HepG2 (cell line): ENCODE measurements around the gene RFFL. TPM values are rescaled to one million over a fixed set of nuclear protein-coding genes. Genes with fewer than 3 reads are reported as not detected.

Experiments
- ATAC-seq: fragments of 200-7000 bp; cut with Tn5 transposase; 3 replicates; pipeline ENCODE4 v1.9.1; 2020; ENCODE audit warnings: mild to moderate bottlenecking, moderate library complexity
- BruUV-seq: library from RNA; stranded (reverse); fragments of 400-500 nt; replicated peaks from 2 replicates; lab custom pipeline; 2021; lab: Mats Ljungman, UMichigan
- CTCF ChIA-PET: fragments of 300-600 bp; formaldehyde crosslinking; extraction: SDS; loops from one replicate; lab custom pipeline; 2021; ENCODE audit warnings: low total read pairs, inconsistent platforms, low intra/inter-chr PET ratio; lab: Yijun Ruan, JAX
- POLR2A ChIA-PET: fragments of 350-600 bp; sonication (Branson Sonifier 250); formaldehyde crosslinking; loops from one replicate; lab custom pipeline; 2020; ENCODE audit warnings: antibody characterized with exemption, inconsistent platforms; lab: Yijun Ruan, JAX
- DNase-seq: peaks from one replicate; pipeline ENCODE4 v3.0.0-alpha.2; 2015; ENCODE audit warnings: low spot score
- FAIRE-seq: peaks from 3 replicates; lab custom pipeline; 2011; peaks lifted over from hg19 to GRCh38; lab: Jason Lieb, UNC
- H2AFZ ChIP-seq: one replicate; pipeline ENCODE4 v1.6.1; 2011; ENCODE audit warnings: low read length, inconsistent platforms
- H3K27ac ChIP-seq: fragments of 300-600 bp; 3 replicates; pipeline ENCODE4 v1.8.0; 2011; ENCODE audit warnings: mixed run types, mild to moderate bottlenecking, mixed read lengths, low read length, inconsistent platforms; ENCODE audit not compliant: insufficient read depth; ENCODE audit errors: extremely low read length
- H3K27me3 ChIP-seq, 2 experiments: fragments of 200-600 bp in 1 of 2; 2 replicates in 1 of 2; 3 replicates in 1 of 2; pipeline versions ENCODE4 v1.6.0 to v1.8.0; 2011; ENCODE audit warnings: low read length in 2 of 2, mild to moderate bottlenecking in 2 of 2, moderate library complexity in 2 of 2, inconsistent platforms in 1 of 2; ENCODE audit not compliant: insufficient read depth in 2 of 2, control insufficient read depth in 1 of 2
- H3K36me3 ChIP-seq, 2 experiments: fragments of 200-600 bp in 1 of 2; replicated peaks in 1 of 2; 2 replicates in 1 of 2; 3 replicates in 1 of 2; pipeline versions ENCODE4 v1.5.1 to v1.8.0; 2011; ENCODE audit warnings: low read length in 2 of 2, inconsistent platforms in 1 of 2; ENCODE audit not compliant: insufficient read depth in 2 of 2, control insufficient read depth in 1 of 2
- H3K4me1 ChIP-seq: 2 replicates; pipeline ENCODE4 v1.5.1; 2012; ENCODE audit warnings: low read length, inconsistent platforms; ENCODE audit not compliant: insufficient read depth
- H3K4me2 ChIP-seq: 2 replicates; pipeline ENCODE4 v1.6.0; 2011; ENCODE audit warnings: low read depth, low read length, inconsistent platforms
- H3K4me3 ChIP-seq, 3 experiments: fragments of 200-600 bp in 1 of 3; sonication (generic), shearing (Covaris generic) in 1 of 3; replicated peaks in 1 of 3; 2 replicates each; pipeline ENCODE4 v1.5.1; 2011 to 2016; ENCODE audit warnings: low read length in 3 of 3, inconsistent platforms in 2 of 3, low read depth in 2 of 3, mild to moderate bottlenecking in 2 of 3, control low read depth in 1 of 3, mixed read lengths in 1 of 3; ENCODE audit not compliant: insufficient read depth in 1 of 3
- H3K79me2 ChIP-seq: one replicate; pipeline ENCODE4 v1.6.1; 2011; ENCODE audit warnings: low read length, inconsistent platforms; ENCODE audit not compliant: insufficient read depth
- H3K9ac ChIP-seq: 2 replicates; pipeline ENCODE4 v1.6.0; 2011; ENCODE audit warnings: mild to moderate bottlenecking, low read depth, low read length, inconsistent platforms; ENCODE audit not compliant: insufficient read depth
- H3K9me3 ChIP-seq: 2 replicates; pipeline ENCODE4 v1.5.1; 2012; ENCODE audit warnings: mild to moderate bottlenecking, low read length
- H4K20me1 ChIP-seq: 2 replicates; pipeline ENCODE4 v1.6.0; 2011; ENCODE audit warnings: inconsistent platforms, mild to moderate bottlenecking, low read length, moderate library complexity; ENCODE audit not compliant: insufficient read depth
- ETV5 ChIP-seq: IDR thresholded peaks from 2 replicates; pipeline ENCODE4 v1.6.1; 2018; ENCODE audit warnings: missing biosample characterization, missing genetic modification reagents, inconsistent platforms, borderline replicate concordance
- IRF9 ChIP-seq: sonication (generic); formaldehyde crosslinking; IDR thresholded peaks from 2 replicates; pipeline ENCODE4 v1.8.0; 2022; ENCODE audit warnings: missing genetic modification reagents, mild to moderate bottlenecking, borderline replicate concordance
- KLF6 ChIP-seq: IDR thresholded peaks from 2 replicates; pipeline ENCODE4 v1.8.0; 2016; ENCODE audit warnings: missing biosample characterization, missing genetic modification reagents
- KMT2B ChIP-seq: IDR thresholded peaks from 2 replicates; pipeline ENCODE4 v1.6.1; 2016; ENCODE audit warnings: missing genetic modification reagents, missing compliant biosample characterization
- MAFK ChIP-seq, 2 experiments: IDR thresholded peaks in 1 of 2; conservative IDR thresholded peaks in 1 of 2; 2 replicates each; pipeline ENCODE4 v1.6.1; 2011; ENCODE audit warnings: improper control_type of control experiment in 2 of 2, low read length in 2 of 2
- NFKBIZ ChIP-seq: IDR thresholded peaks from 2 replicates; pipeline ENCODE4 v1.6.1; 2018; ENCODE audit warnings: missing genetic modification reagents, missing compliant biosample characterization
- PRMT3 ChIP-seq: sonication (generic); formaldehyde crosslinking; IDR thresholded peaks from 2 replicates; pipeline ENCODE4 v1.8.1; 2022; ENCODE audit warnings: low read depth, mild to moderate bottlenecking, moderate library complexity, missing genetic modification reagents, borderline replicate concordance
- SNAI1 ChIP-seq: sonication (generic); formaldehyde crosslinking; IDR thresholded peaks from 2 replicates; pipeline ENCODE4 v1.5.0; 2020; ENCODE audit warnings: mild to moderate bottlenecking, missing genetic modification reagents, borderline replicate concordance
- ZKSCAN8 ChIP-seq: IDR thresholded peaks from 2 replicates; pipeline ENCODE4 v1.6.1; 2016; ENCODE audit warnings: borderline replicate concordance, missing genetic modification reagents, missing compliant biosample characterization
- ZNF160 ChIP-seq: sonication (generic); formaldehyde crosslinking; IDR thresholded peaks from 2 replicates; pipeline ENCODE4 v1.8.0; 2022; ENCODE audit warnings: mild to moderate bottlenecking, inconsistent platforms, missing genetic modification reagents
- ZNF674 ChIP-seq: sonication (generic); formaldehyde crosslinking; IDR thresholded peaks from 2 replicates; pipeline ENCODE4 v1.5.0; 2020; ENCODE audit warnings: low read depth, mild to moderate bottlenecking, missing genetic modification reagents
- ZSCAN20 ChIP-seq: sonication (generic); formaldehyde crosslinking; IDR thresholded peaks from 2 replicates; pipeline ENCODE4 v1.4.0; 2020; ENCODE audit warnings: missing genetic modification reagents, mild to moderate bottlenecking, borderline replicate concordance
- WGBS: methylation state at CpG from one replicate; pipeline ENCODE4 v1.1.6; 2017; ENCODE audit warnings: low lambda C conversion rate; 5-methylcytosine and 5-hydroxymethylcytosine counted together
- in situ Hi-C: cut with HindIII; loops from 2 replicates; pipeline ENCODE4 v1.10.0; 2017; ENCODE audit warnings: low pct_unique_long_range_greater_than_20kb; ENCODE audit not compliant: extremely low pct_ligation_motif_present
- intact Hi-C: fragments of 100-400 bp; cut with micrococcal nuclease; formaldehyde crosslinking; loops from one replicate; pipeline ENCODE4 v1.10.0; 2022; ENCODE audit not compliant: unreplicated experiment
- polyA plus RNA-seq, 8 experiments: library from polyadenylated mRNA; depleted of rRNA in 3 of 8; stranded (reverse) in 7 of 8; unstranded in 1 of 8; fragments of >200 nt; fragmentation: Illumina TruSeq in 4 of 8; extraction: Trizol in 4 of 8; gene quantifications; 2 replicates each; pipeline versions ENCODE4 v1.2.1 to v1.2.3, GENCODE V29; 2011 to 2016; ENCODE audit warnings: low read depth in 4 of 8, missing spikeins in 1 of 8, mixed read lengths in 1 of 8; ENCODE audit not compliant: insufficient read depth in 1 of 8
- total RNA-seq, 5 experiments: library from RNA; depleted of rRNA; stranded (reverse); fragments of >200 nt; fragmentation: Illumina TruSeq; extraction: Trizol; gene quantifications; 2 replicates each; pipeline ENCODE4 v1.2.3, GENCODE V29; 2016; ENCODE audit warnings: low read depth in 1 of 5
- TF ChIP-seq, protein P1 (sequence below): IDR thresholded peaks from 2 replicates; pipeline ENCODE4 v1.4.0; 2020; ENCODE audit warnings: mild to moderate bottlenecking, missing genetic modification reagents
- TF ChIP-seq, protein P2 (sequence below): IDR thresholded peaks from 2 replicates; pipeline ENCODE4 v1.6.1; 2012; ENCODE audit warnings: low read length, improper control_type of control experiment

RFFL gene
- total and polyA plus RNA-seq, 2 of the 13 experiments (the other 11 are each of a cell fraction or from before 2014, with no cell fraction given), result 24.3 to 48.6 TPM

GRCh38 chr17:34993031-34993430, 70.5 kb downstream of the RFFL start (continued):
- TF ChIP-seq IRF9 (CRISPR knock-in tag) (no peak), ZSCAN20 (CRISPR knock-in tag) (no peak), SNAI1 (no peak), KLF6 (CRISPR knock-in tag) (no peak), ZKSCAN8 (CRISPR knock-in tag) (no peak), MAFK (conservative IDR thresholded peaks at IDR 0.05 in 1 of 2, IDR thresholded peaks at IDR 0.05 in 1 of 2; ENCODE audit: low read length in 2 of 2) (no peak)
- TF ChIP-seq, protein P1, sequence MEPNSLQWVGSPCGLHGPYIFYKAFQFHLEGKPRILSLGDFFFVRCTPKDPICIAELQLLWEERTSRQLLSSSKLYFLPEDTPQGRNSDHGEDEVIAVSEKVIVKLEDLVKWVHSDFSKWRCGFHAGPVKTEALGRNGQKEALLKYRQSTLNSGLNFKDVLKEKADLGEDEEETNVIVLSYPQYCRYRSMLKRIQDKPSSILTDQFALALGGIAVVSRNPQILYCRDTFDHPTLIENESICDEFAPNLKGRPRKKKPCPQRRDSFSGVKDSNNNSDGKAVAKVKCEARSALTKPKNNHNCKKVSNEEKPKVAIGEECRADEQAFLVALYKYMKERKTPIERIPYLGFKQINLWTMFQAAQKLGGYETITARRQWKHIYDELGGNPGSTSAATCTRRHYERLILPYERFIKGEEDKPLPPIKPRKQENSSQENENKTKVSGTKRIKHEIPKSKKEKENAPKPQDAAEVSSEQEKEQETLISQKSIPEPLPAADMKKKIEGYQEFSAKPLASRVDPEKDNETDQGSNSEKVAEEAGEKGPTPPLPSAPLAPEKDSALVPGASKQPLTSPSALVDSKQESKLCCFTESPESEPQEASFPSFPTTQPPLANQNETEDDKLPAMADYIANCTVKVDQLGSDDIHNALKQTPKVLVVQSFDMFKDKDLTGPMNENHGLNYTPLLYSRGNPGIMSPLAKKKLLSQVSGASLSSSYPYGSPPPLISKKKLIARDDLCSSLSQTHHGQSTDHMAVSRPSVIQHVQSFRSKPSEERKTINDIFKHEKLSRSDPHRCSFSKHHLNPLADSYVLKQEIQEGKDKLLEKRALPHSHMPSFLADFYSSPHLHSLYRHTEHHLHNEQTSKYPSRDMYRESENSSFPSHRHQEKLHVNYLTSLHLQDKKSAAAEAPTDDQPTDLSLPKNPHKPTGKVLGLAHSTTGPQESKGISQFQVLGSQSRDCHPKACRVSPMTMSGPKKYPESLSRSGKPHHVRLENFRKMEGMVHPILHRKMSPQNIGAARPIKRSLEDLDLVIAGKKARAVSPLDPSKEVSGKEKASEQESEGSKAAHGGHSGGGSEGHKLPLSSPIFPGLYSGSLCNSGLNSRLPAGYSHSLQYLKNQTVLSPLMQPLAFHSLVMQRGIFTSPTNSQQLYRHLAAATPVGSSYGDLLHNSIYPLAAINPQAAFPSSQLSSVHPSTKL (CRISPR knock-in tag), result no peak
- TF ChIP-seq, all 625 proteins: peak for 0

DNA sequence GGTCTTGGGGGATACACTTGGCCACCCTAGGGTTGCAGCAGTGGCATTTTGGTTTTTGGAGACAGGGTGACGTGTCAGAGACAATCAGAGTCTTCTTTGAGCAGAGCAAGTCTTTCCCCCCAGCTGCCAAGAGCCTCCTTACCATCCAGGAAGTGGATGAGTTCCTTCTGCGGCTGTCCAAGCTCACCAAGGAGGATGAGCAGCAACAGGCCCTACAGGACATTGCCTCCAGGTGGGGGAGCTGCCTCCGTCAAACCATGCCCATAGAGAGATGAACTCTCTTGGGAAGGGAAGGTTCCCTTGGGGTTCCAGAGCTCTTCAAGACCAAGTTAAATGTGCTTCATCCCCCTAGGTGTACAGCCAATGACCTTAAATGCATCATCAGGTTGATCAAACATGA, 71.9 kb downstream of the RFFL start:
- Histone ChIP-seq H3K27me3 (no peaks in the 10 kb centered on the region), H3K4me1 (no peaks in the 10 kb centered on the region), H3K9ac (no peak overlapping the region), H3K27ac (no peak overlapping the region), H3K79me2 (peaks cover 2% of the 10 kb centered on the region), H3K4me3 (no peak overlapping the region), H3K4me2 (no peak overlapping the region), H3K36me3 (peaks cover 20 to 90% of the 10 kb centered on the region in 2 experiments), H4K20me1 (no peaks in the 10 kb centered on the region), H3K9me3 (no peaks in the 10 kb centered on the region), H2AFZ (no peak overlapping the region)
- in situ Hi-C loops (no loop called here), intact Hi-C loops (no loop called here)
- 100% methylated on average over 2 of the region's 3 CpGs for WGBS
- POLR2A ChIA-PET, result no interaction called here
- FAIRE-seq (no peak), DNase-seq (no peak), ATAC-seq (no peak)
- BruUV-seq, result no TSS peak
- CTCF ChIA-PET, result no interaction called here
- TF ChIP-seq KMT2B, result no peak
- no peak for TF ChIP-seq PRMT3
- TF ChIP-seq ETV5, result no peak
- no peak for TF ChIP-seq ZNF674 (CRISPR knock-in tag)
- TF ChIP-seq NFKBIZ (CRISPR knock-in tag), result no peak
- no peak for TF ChIP-seq ZNF160
- TF ChIP-seq, protein P2, sequence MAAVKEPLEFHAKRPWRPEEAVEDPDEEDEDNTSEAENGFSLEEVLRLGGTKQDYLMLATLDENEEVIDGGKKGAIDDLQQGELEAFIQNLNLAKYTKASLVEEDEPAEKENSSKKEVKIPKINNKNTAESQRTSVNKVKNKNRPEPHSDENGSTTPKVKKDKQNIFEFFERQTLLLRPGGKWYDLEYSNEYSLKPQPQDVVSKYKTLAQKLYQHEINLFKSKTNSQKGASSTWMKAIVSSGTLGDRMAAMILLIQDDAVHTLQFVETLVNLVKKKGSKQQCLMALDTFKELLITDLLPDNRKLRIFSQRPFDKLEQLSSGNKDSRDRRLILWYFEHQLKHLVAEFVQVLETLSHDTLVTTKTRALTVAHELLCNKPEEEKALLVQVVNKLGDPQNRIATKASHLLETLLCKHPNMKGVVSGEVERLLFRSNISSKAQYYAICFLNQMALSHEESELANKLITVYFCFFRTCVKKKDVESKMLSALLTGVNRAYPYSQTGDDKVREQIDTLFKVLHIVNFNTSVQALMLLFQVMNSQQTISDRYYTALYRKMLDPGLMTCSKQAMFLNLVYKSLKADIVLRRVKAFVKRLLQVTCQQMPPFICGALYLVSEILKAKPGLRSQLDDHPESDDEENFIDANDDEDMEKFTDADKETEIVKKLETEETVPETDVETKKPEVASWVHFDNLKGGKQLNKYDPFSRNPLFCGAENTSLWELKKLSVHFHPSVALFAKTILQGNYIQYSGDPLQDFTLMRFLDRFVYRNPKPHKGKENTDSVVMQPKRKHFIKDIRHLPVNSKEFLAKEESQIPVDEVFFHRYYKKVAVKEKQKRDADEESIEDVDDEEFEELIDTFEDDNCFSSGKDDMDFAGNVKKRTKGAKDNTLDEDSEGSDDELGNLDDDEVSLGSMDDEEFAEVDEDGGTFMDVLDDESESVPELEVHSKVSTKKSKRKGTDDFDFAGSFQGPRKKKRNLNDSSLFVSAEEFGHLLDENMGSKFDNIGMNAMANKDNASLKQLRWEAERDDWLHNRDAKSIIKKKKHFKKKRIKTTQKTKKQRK, result no peak
